Smooth muscle cell (in vitro differentiated cells): Measurements from ENCODE around the gene PHYH. TPM values are rescaled to one million over a fixed set of nuclear protein-coding genes. Genes with fewer than 3 reads are reported as not detected.

Source experiments
- polyA plus RNA-seq: library from polyadenylated mRNA; unstranded; fragments of >200 nt; fragmentation: Nextera tagmentation; extraction: Ambion mirVana; gene quantifications from 2 replicates; pipeline ENCODE4 v1.2.1, GENCODE V29; 2016
- total RNA-seq: library from RNA; depleted of rRNA; stranded (reverse); fragments of >200 nt; gene quantifications from 2 replicates; pipeline ENCODE4 v1.2.3, GENCODE V29; 2014

PHYH gene
- total and polyA plus RNA-seq, 2 experiments from 2014 or later, result 14.4 to 27.5 TPM

Other genes with a start within 250 kb of the PHYH start
- gene OPTN, start 199.9 kb downstream of the PHYH start, total RNA-seq, result 43.0 and 43.7 TPM in 2 replicates
- 83.0 and 107 TPM in 2 replicates for gene OPTN, start 199.9 kb downstream of the PHYH start, polyA plus RNA-seq
- gene MCM10, start 138.5 kb downstream of the PHYH start, total RNA-seq, result 3.5 and 7.0 TPM in 2 replicates
- gene MCM10, start 138.5 kb downstream of the PHYH start, polyA plus RNA-seq, result 5.7 and 6.6 TPM in 2 replicates
- gene UCMA, start 65.7 kb downstream of the PHYH start, total RNA-seq, result not detected in 2 replicates
- gene UCMA, start 65.7 kb downstream of the PHYH start, polyA plus RNA-seq, result not detected in 2 replicates
- 24.1 and 29.5 TPM in 2 replicates for gene SEPHS1, start 48.2 kb upstream of the PHYH start, total RNA-seq
- 36.5 and 48.3 TPM in 2 replicates for gene SEPHS1, start 48.2 kb upstream of the PHYH start, polyA plus RNA-seq
- gene BEND7, start 228.9 kb upstream of the PHYH start, total RNA-seq, result 3.4 and 5.8 TPM in 2 replicates
- 1.7 and 4.4 TPM in 2 replicates for gene BEND7, start 228.9 kb upstream of the PHYH start, polyA plus RNA-seq